Right lobe of liver (tissue), 6 donors: ENCODE measurements around the gene IL24. TPM values are rescaled to one million over a fixed set of nuclear protein-coding genes. Genes with fewer than 3 reads are reported as not detected.

Experiments used
- ATAC-seq, 4 donors: fragments of 200-7000 bp; cut with Tn5 transposase; one replicate each; pipeline ENCODE4 v1.9.1; 2020; ENCODE audit warnings: mild to moderate bottlenecking in 4 of 4, moderate library complexity in 4 of 4
- DNase-seq, 3 donors: peaks; one replicate each; pipeline ENCODE4 v3.0.0-alpha.2; 2020
- H3K27ac ChIP-seq, 3 donors: fragments of 200-600 bp; one replicate each; pipeline ENCODE4 v1.8.0; 2022
- H3K27me3 ChIP-seq, 2 donors: fragments of 200-600 bp; one replicate each; pipeline ENCODE4 v1.8.0; 2022
- H3K36me3 ChIP-seq, 4 donors: fragments of 200-600 bp; sonication (generic) in 1 of 4; one replicate each; pipeline versions ENCODE4 v1.5.1 to v1.8.0; 2017 to 2022; ENCODE audit warnings: control low read depth in 1 of 4
- H3K4me1 ChIP-seq, 4 donors: fragments of 200-600 bp; sonication (generic) in 1 of 4; one replicate each; pipeline versions ENCODE4 v1.5.1 to v1.8.0; 2017 to 2022; ENCODE audit warnings: control low read depth in 1 of 4
- H3K4me3 ChIP-seq, 3 donors: fragments of 200-600 bp; one replicate each; pipeline ENCODE4 v1.8.0; 2022
- H3K9me3 ChIP-seq, 4 donors: fragments of 200-600 bp; sonication (generic) in 1 of 4; one replicate each; pipeline versions ENCODE4 v1.5.1 to v1.8.0; 2017 to 2022; ENCODE audit warnings: control low read depth in 1 of 4
- POLR2A ChIP-seq: fragments of 450-650 bp; IDR thresholded peaks from one replicate; pipeline ENCODE4 v1.6.1; 2017; ENCODE audit warnings: antibody characterized with exemption, mild to moderate bottlenecking
- WGBS: methylation state at CpG from one replicate; pipeline ENCODE4 v1.1.6; 2018; ENCODE audit warnings: low coverage, low lambda C conversion rate; ENCODE audit not compliant: insufficient coverage; ENCODE audit errors: missing lambda C conversion rate; 5-methylcytosine and 5-hydroxymethylcytosine counted together
- intact Hi-C, 2 donors: fragments of 100-400 bp; cut with DNase I; formaldehyde crosslinking; loops; one replicate each; pipeline versions ENCODE4 v1.11.2 to v1.14.1; 2022
- total RNA-seq, 6 experiments: library from RNA; depleted of rRNA in 2 of 6; stranded (reverse); fragments of >200 nt in 2 of 6; fragmentation: NEBNext Ultra II Directional in 3 of 6; extraction: Animal tissue kit (Norgen Biotek cat#: 25700) in 3 of 6; gene quantifications; one replicate each; pipeline versions ENCODE4 v1.1.0 to v1.2.4, GENCODE V29; 2016 to 2023
- TF ChIP-seq, protein P1 (sequence below), 4 donors: fragments of 200-600 bp in 3 of 4; fragments of 450-650 bp in 1 of 4; IDR thresholded peaks; one replicate each; pipeline versions ENCODE4 v1.5.1 to v1.8.0; 2016 to 2022; ENCODE audit warnings: antibody characterized with exemption in 4 of 4, mild to moderate bottlenecking in 2 of 4
- donor health status: DM: no; HTN: yes; CAD: no.
- donor health status: DM: no; HTN: no; CAD: no.
- donor health status: DM: no; HTN: no; CAD: no.
- donor health status: DM: no; HTN: yes; CAD: no.
- donor health status: DM: no; HTN: yes; CAD: no.

The IL24 gene
- total RNA-seq, 6 experiments from 2014 or later, result not detected

DNA sequence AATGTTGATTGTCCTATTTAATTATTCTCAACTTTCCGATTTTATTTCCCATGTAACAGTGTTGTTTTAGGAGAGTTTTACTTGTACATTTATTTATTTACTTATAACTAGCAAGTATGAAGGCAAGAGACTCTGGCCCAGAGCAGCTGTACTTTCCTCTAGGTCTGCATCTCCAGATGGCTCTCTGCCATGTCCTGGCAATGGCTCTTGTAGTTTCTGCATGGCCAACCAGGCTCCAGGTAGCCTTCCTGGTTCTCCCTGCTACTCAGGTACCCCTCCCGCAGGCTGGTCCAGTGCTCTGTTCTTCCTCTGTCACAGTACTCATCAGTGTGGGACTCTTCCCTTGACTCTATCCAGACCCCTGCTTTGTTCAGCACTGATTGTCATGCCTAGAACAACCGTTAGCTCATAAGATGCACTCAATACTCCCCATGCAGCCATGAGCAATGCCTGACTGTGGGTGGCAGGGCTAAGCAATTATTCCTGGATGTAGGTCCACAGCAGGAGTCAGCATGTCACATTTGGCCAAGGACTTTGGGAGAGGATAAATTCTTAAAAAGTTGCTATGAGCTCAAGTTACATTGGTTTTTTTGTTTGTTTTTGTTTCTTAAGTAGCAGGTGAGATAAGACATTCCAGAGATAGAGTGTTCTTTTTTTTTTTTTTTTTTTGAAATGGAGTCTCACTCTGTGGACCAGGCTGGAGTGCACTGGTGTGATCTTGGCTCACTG, 42.7 kb upstream of the IL24 start:
- no peak for DNase-seq
- Histone ChIP-seq H3K27ac (no peak overlapping the region), H3K4me1 (no peaks in the 10 kb centered on the region), H3K27me3 (no peaks in the 10 kb centered on the region), H3K36me3 (no peaks in the 10 kb centered on the region), H3K4me3 (no peak overlapping the region), H3K9me3 (no peaks in the 10 kb centered on the region)
- intact Hi-C loops, result no loop called here
- 61% methylated on average over 3 of the region's 3 CpGs for WGBS
- TF ChIP-seq, protein P1, sequence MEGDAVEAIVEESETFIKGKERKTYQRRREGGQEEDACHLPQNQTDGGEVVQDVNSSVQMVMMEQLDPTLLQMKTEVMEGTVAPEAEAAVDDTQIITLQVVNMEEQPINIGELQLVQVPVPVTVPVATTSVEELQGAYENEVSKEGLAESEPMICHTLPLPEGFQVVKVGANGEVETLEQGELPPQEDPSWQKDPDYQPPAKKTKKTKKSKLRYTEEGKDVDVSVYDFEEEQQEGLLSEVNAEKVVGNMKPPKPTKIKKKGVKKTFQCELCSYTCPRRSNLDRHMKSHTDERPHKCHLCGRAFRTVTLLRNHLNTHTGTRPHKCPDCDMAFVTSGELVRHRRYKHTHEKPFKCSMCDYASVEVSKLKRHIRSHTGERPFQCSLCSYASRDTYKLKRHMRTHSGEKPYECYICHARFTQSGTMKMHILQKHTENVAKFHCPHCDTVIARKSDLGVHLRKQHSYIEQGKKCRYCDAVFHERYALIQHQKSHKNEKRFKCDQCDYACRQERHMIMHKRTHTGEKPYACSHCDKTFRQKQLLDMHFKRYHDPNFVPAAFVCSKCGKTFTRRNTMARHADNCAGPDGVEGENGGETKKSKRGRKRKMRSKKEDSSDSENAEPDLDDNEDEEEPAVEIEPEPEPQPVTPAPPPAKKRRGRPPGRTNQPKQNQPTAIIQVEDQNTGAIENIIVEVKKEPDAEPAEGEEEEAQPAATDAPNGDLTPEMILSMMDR (IDR thresholded peaks at IDR 0.05), result no peak
- no peak for TF ChIP-seq POLR2A
- ATAC-seq, result peak in 1 of 4 donors; percentile 19

DNA sequence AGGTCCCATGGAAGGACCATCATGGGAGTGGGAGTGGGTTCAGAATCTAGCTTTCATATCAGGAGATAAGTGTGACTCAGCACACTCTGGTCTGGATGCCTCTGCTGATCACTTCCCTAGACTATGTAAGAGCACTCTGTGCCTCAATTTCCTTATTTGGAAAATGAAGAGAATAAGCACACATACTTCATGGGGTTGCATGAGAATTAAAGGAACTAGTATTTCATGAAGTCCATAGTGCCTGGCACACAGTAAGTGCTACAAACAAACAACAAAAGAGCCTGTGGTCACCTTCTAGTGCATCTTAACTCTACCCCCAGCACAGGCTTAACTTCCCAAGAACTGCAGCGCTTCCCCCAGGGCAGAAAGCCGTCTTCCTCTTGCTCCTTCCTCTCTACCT, 41.4 kb upstream of the IL24 start:
- WGBS, result 65% methylated on average over 2 of the region's 2 CpGs
- DNase-seq, result no peak

DNA sequence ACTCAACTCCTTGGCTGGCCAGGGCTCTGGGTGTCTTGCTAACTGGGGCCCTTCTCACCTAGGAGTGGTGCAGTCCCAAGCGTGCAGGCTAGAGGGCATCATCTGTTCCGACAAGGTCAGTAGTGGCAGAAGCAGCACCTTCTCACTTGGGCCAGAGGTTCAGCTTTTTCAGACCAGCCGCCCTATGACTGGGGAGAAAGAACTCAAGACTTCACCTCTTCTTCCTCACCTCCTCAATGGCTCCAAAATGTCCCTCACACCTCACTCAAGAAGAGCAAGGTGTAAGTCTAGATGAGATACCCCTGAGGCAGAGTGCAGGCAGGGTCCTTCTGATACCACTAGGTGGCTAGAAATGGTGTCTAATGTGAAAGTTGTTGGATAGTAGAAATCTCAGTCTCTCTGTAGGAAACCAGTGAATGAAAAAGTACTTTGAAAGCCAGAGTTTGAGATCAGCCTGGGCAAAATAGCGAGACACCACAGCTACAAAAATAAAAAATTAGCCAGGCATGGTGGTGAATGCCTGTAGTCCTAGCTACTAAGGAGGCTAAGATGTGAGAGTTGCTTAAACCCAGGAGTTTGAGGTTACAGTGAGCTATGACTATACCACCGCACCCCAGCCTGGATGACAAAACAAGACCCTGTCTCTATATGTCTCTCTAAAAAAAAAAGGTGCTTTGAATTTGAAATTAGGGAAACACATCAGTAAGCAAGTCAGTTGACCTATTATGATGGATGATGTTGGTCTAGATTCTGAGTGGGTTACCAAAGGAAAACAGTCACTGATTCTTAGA, 40.4 kb upstream of the IL24 start:
- H3K4me1 ChIP-seq, result no peaks in the 10 kb centered on the region
- intact Hi-C loops, result no loop called here
- no peaks in the 10 kb centered on the region for H3K36me3 ChIP-seq
- TF ChIP-seq POLR2A, result no peak
- TF ChIP-seq, protein P1 (IDR thresholded peaks at IDR 0.05), result peak in 3 of 4 donors; percentile 5 to 17 (median 9)
- H3K4me3 ChIP-seq, result no peak overlapping the region
- no peaks in the 10 kb centered on the region for H3K27me3 ChIP-seq
- ATAC-seq (peak; percentile 11 to 42 (median 32)), DNase-seq (no peak)
- 74% methylated on average over 3 of the region's 5 CpGs for WGBS
- H3K9me3 ChIP-seq, result no peaks in the 10 kb centered on the region
- no peak overlapping the region for H3K27ac ChIP-seq

More for the DNA sequence above, 41.4 kb upstream of the IL24 start:
- no peak for ATAC-seq
- intact Hi-C loops, result no loop called here
- TF ChIP-seq POLR2A, result no peak
- TF ChIP-seq, protein P1 (IDR thresholded peaks at IDR 0.05), result no peak
- Histone ChIP-seq H3K4me3 (no peak overlapping the region), H3K36me3 (no peaks in the 10 kb centered on the region), H3K27me3 (no peaks in the 10 kb centered on the region), H3K9me3 (no peaks in the 10 kb centered on the region), H3K4me1 (no peaks in the 10 kb centered on the region), H3K27ac (no peak overlapping the region)

DNA sequence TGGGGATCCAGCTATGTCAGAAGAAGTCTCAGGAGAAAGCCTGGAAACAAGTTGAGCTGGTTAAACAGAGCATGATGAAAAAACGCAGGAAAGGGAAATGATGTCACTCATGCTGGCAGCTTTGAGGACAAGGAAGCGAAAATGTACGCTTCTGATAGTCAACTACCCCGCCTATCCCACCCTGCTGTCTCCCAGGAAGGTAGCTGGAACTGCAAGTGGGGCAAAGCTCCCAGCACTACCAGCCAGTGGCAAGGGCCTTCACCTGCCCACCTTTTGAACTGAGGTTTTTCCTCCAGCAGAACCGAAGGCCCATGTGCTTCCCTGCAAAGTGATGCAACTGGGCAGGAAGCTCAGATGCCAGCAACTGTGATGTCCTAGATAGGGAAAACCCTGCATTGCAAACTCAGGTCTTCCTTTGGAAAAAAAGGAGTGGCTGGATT, 38.1 kb upstream of the IL24 start:
- intact Hi-C loops, result no loop called here
- no peaks in the 10 kb centered on the region for H3K4me1 ChIP-seq
- no peak overlapping the region for H3K4me3 ChIP-seq
- no peaks in the 10 kb centered on the region for H3K9me3 ChIP-seq
- ATAC-seq (peak; percentile 25 to 50 (median 38)), DNase-seq (no peak)
- no peaks in the 10 kb centered on the region for H3K36me3 ChIP-seq
- no peak overlapping the region for H3K27ac ChIP-seq
- TF ChIP-seq, protein P1 (IDR thresholded peaks at IDR 0.05), result no peak
- TF ChIP-seq POLR2A, result no peak
- H3K27me3 ChIP-seq, result no peaks in the 10 kb centered on the region
- WGBS, result 20% methylated on average over 4 of the region's 5 CpGs
